ENCODE data around the gene CD44.

- no peak for TF ChIP-seq CTCF (IDR thresholded peaks at IDR 0.05; ENCODE audit: low read length)
- no peak for TF ChIP-seq EZH2 (IDR thresholded peaks at IDR 0.05; ENCODE audit: borderline replicate concordance, low read length)
Observed at GRCh38 chr11:35145271-35145670, 6.3 kb downstream of the CD44 start.
